Measurements from ENCODE around the gene RXFP1.

- TF ChIP-seq CTCF (IDR thresholded peaks at IDR 0.05), result no peak
- no peak for TF ChIP-seq POLR2A (IDR thresholded peaks at IDR 0.05)
Observed at GRCh38 chr4:158484173-158484885, 37.4 kb upstream of the RXFP1 start.

Data from uterus (tissue), 2 donors.